HG02981 (cell line): ENCODE measurements around the gene BACE1.
"Not testable (repeated sequence)": the region's sequence is repeated elsewhere in the genome, so short reads cannot be mapped to it uniquely, and the experiment has no call there.

Source experiments
- ATAC-seq: cut with Tn5 transposase; IDR thresholded peaks from one replicate; pipeline ENCODE4 v1.9.1; 2021; ENCODE audit warnings: mild to moderate bottlenecking, moderate library complexity; ENCODE audit not compliant: unreplicated experiment

BACE1 gene

GRCh38 chr11:117279711-117280376 is 36.2 kb downstream of the BACE1 start:
- no peak for ATAC-seq

DNA sequence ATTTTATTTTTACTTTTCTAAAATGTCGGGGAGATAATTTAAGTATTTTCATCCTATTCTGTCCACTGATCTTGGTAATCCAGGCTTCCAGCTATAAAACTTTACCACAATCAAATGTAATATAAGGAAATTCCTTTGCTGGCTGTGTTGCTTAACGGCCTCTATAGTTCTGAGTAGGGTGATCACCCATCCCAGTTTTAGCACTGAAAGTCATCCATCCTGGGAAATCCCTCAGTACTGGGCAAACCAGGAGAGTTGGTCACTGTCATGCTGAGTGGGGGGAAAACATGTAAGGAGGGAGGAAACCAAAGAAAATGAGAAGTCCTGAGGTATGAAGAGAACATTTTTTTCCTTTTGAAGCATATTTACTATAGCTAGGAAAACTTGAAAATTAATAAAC is 37.7 kb downstream of the BACE1 start:
- ATAC-seq = no peak

GRCh38 chr11:117273550-117274289 is 42.3 kb downstream of the BACE1 start:
- no peak for ATAC-seq

DNA sequence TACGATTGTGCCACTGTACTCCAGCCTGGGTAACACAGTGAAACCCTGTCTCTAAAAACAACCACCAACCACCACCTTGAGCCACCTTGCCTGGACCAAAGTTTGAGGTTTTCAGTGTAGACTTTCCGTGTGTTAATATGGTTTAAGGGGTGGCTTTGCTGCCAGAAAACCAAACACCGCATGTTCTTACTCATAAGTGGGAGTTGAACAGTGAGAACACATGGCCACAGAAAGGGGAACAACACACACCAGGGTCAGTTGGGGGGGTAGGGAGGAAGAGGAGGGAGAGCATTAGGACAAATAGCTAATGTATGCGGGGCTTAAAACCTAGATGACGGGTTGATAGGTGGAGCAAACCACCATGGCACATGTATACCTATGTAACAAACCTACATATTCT is 43.9 kb downstream of the BACE1 start:
- ATAC-seq = not testable (repeated sequence)

- no peak for ATAC-seq
Measured at GRCh38 chr11:117271208-117271607, 44.8 kb downstream of the BACE1 start.

DNA sequence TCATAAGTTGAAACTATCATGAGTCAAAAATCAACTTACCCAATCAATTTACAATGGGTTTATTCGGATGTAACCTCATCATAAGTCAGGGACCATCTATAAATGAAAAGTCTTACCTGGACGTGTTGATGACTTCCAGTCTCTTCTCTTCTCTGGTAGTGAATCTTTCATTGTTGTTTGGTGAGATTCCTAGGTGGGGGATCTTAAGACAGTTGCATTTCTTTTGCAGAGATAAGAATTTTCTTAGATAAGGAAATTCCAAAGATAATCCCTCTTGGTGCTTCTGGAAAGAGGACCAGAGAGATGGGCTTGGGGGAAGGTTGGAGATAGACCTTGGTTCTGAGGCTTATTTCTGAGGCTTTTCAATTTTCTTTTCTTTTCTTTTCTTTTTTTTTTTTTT is 46.2 kb downstream of the BACE1 start:
- no peak for ATAC-seq

- no peak for ATAC-seq
Measured at GRCh38 chr11:117265745-117266144, 50.3 kb downstream of the BACE1 start.

- not testable (repeated sequence) for ATAC-seq
Measured at GRCh38 chr11:117264624-117265323, 51.3 kb downstream of the BACE1 start.

GRCh38 chr11:117259417-117259816 is 56.6 kb downstream of the BACE1 start:
- ATAC-seq = no peak

GRCh38 chr11:117258576-117258975 is 57.5 kb downstream of the BACE1 start:
- no peak for ATAC-seq

DNA sequence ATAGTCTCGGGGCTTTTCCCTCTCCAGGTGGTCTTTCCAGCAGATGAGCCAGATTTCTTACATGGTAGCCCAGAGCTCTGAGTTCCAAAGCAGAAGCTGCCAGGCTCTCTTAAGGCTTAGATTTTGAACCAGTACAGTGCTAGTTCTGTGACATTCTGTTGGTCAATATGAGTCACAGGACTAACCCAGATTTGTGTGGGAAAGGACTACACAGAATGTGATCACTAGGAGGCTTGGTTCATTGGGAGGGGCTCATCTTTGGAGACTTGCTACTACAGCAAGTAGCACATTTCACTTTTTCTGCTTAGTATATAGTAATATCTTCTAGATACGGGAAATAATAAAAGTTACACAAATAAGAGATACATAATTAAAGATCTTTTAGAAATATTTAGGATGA is 59.5 kb downstream of the BACE1 start:
- no peak for ATAC-seq

- no peak for ATAC-seq
Measured at GRCh38 chr11:117255966-117256365, 60.1 kb downstream of the BACE1 start.

- no peak for ATAC-seq
Measured at GRCh38 chr11:117251506-117251905, 64.5 kb downstream of the BACE1 start.

- no peak for ATAC-seq
Measured at GRCh38 chr11:117249571-117249970, 66.5 kb downstream of the BACE1 start.

DNA sequence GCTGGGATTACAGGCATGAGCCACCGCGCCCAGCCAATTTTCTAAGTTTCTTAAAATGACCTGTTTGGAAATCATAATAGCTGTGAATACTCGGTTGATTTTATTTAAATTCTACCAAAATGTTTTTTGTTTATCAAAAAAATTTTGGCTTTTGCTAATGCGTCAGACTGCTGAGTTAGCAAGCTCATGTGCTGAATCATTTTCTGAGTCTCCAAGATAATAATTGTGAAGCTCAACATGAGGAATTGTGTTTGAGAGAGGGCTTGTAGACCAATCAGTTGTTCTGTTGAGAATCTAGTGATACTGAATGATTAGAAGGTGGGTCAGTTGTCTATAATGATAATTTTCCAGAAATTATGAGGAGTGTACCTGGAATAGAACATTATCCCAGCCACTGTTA is 67.7 kb downstream of the BACE1 start:
- ATAC-seq = no peak

DNA sequence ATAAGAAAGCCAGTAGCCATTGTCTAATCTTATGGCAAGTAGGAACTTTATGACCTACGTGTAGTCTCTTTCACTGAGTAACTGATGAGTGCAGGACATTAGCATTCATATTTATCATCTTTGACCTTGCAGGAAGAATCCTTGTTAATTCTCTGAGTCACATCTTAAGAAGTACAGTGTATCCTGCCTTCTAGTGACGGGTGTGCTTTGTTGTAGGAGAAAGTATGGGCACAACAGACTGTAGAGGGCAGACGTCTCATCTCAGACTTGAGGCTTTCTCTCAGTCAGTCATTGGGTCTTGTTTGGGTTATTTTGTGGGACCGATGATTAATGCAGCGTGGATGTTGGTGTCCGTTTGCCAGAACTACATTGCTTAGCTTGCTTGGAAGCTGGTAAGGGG is 76.8 kb downstream of the BACE1 start:
- ATAC-seq = no peak

- no peak for ATAC-seq
Measured at GRCh38 chr11:117238221-117238620, 77.8 kb downstream of the BACE1 start.
